Mammary epithelial cell (primary cell): ENCODE data around the gene ITGAX.

ENCODE experiments used
- EZH2 ChIP-seq: IDR thresholded peaks from 2 replicates; pipeline ENCODE4 v1.6.1; 2012; ENCODE audit warnings: low read length, inconsistent platforms, borderline replicate concordance
- TF ChIP-seq, protein P1 (sequence below), 2 donors: IDR thresholded peaks in 1 of 2; conservative IDR thresholded peaks in 1 of 2; 2 replicates each; pipeline ENCODE4 v1.5.1; 2011 to 2012; ENCODE audit warnings: inconsistent platforms in 2 of 2, low read length in 2 of 2, mild to moderate bottlenecking in 2 of 2, control low read depth in 1 of 2, low read depth in 1 of 2; ENCODE audit not compliant: insufficient read depth in 1 of 2; ENCODE audit errors: extremely low read depth in 1 of 2

DNA sequence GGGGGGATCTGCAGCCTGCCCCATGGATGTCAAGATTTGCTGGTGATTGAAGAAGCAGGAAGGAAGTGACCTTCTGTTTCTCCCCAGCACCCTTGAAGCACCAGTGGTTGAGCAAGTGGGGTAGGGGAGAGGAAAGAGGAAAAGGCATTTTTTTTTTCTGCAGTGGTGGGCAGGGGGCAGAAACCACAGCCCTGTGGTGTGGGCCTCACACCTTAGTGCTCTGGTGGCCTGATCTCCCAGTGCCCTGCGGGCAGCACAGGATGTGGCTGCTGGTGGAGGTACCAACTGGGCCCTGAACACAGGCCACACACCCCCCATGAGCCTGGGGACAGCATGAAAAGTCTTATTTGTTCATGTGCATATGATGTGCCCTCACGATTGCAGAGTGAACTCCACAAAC lies 45.2 kb downstream of the ITGAX start:
- no peak for TF ChIP-seq EZH2
- TF ChIP-seq, protein P1, sequence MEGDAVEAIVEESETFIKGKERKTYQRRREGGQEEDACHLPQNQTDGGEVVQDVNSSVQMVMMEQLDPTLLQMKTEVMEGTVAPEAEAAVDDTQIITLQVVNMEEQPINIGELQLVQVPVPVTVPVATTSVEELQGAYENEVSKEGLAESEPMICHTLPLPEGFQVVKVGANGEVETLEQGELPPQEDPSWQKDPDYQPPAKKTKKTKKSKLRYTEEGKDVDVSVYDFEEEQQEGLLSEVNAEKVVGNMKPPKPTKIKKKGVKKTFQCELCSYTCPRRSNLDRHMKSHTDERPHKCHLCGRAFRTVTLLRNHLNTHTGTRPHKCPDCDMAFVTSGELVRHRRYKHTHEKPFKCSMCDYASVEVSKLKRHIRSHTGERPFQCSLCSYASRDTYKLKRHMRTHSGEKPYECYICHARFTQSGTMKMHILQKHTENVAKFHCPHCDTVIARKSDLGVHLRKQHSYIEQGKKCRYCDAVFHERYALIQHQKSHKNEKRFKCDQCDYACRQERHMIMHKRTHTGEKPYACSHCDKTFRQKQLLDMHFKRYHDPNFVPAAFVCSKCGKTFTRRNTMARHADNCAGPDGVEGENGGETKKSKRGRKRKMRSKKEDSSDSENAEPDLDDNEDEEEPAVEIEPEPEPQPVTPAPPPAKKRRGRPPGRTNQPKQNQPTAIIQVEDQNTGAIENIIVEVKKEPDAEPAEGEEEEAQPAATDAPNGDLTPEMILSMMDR (conservative IDR thresholded peaks at IDR 0.05 in 1 of 2, IDR thresholded peaks at IDR 0.05 in 1 of 2; ENCODE audit: extremely low read depth in 1 of 2, insufficient read depth in 1 of 2, low read depth in 1 of 2, low read length in 2 of 2), result no peak
